Measurements from ENCODE around the gene AMELY. TPM values are rescaled to one million over a fixed set of nuclear protein-coding genes. Genes with fewer than 3 reads are reported as not detected.

AMELY gene
- total and polyA plus RNA-seq, 10 of the 15 experiments (the other 5 are each of a cell fraction or from before 2014, with no cell fraction given): not detected

DNA sequence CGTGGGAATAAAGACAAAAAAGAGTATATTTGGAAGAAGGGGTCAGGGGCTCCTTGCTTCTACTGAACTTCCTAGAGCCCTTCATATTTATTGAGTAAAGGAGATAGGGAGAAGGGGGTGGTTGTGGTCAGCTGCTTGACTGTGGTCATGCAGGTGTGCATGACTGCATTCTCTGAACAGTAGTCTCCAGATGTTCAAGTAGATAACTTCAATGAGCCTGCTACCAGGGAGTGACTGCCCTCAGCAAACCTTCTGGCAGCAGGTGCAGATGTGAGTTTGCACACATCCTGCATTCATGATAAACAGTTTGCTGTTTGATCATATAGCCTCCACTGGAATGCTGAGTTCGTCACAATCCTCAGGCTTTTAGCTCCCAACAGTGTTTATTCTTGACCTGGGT, 9.5 kb upstream of the AMELY start:
- no peaks in the 10 kb centered on the region for H3K4me1 ChIP-seq (ENCODE audit: control insufficient read depth, insufficient read depth, low read length)
- in situ Hi-C loops (cut with MboI) (no loop called here), intact Hi-C loops (cut with micrococcal nuclease; ENCODE audit: unreplicated experiment) (no loop called here)
- SMC1A ChIA-PET (ENCODE audit: uncharacterized antibody, unreplicated experiment): no interaction called here
- no peak overlapping the region for H2AFZ ChIP-seq (ENCODE audit: control insufficient read depth, low read depth, low read length)
- BruUV-seq (replicated peaks): no TSS peak
- RAD21 ChIA-PET (ENCODE audit: unreplicated experiment): no interaction called here
- no peak for ATAC-seq
- no peak overlapping the region for H3K4me2 ChIP-seq (ENCODE audit: control insufficient read depth, insufficient read depth)
- no peaks in the 10 kb centered on the region for H3K36me3 ChIP-seq (ENCODE audit: control insufficient read depth in 2 of 2, insufficient read depth in 2 of 2, low read length in 1 of 2)
- TF ChIP-seq TAF1 (IDR thresholded peaks at IDR 0.05; ENCODE audit: borderline replicate concordance, low read depth, low read length): no peak
- no peak for TF ChIP-seq CBX3 (IDR thresholded peaks at IDR 0.05; ENCODE audit: borderline replicate concordance, low read depth)
- whole genome bisulfite sequencing (ENCODE audit: insufficient coverage, insufficient replicate concordance, low lambda C conversion rate, missing lambda C conversion rate): no CpG with 5 or more reads among the region's 2 CpGs
- no peak for FAIRE-seq
- no peaks in the 10 kb centered on the region for H4K20me1 ChIP-seq (ENCODE audit: control insufficient read depth, insufficient read depth)
- no peaks in the 10 kb centered on the region for H3K79me2 ChIP-seq (ENCODE audit: control insufficient read depth, insufficient read depth, low read length)
- H3K27me3 ChIP-seq (replicated peaks in 1 of 2; ENCODE audit: control insufficient read depth in 2 of 2, insufficient read depth in 2 of 2, low read length in 1 of 2): no peaks in the 10 kb centered on the region
- no peak overlapping the region for H3K27ac ChIP-seq (ENCODE audit: control insufficient read depth, insufficient read depth)
- POLR2A ChIA-PET: no interaction called here
- no peak overlapping the region for H3K4me3 ChIP-seq
- no peak for DNase-seq (ENCODE audit: low read depth, low spot score)
- CTCF ChIA-PET: no interaction called here
- H3K9me3 ChIP-seq (replicated peaks; ENCODE audit: control insufficient read depth, insufficient read depth, low read length): no peaks in the 10 kb centered on the region
- no peak overlapping the region for H3K9ac ChIP-seq (ENCODE audit: control insufficient read depth, insufficient read depth, low read length)

DNA sequence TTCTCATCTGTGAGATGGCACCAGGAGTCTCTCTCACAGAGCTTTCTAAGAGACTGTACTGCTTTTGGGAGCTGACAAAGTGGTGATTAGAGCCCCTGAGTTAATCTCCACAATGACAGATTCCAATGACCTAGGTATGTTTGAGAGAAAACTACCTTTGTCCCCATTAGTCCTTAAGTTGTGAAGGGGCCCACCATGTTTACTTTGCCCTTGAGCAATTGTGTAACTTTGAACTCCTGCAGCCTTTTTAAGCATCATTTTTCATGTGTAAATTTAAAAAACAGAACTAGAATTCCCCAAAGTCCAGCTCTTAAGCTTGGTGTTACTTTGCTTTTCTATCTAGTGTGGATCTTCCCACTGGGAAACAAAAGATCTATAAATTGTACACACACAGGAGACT, 1.8 kb upstream of the AMELY start:
- no peak overlapping the region for H3K4me2 ChIP-seq (ENCODE audit: control insufficient read depth, insufficient read depth)
- no peak overlapping the region for H3K9ac ChIP-seq (ENCODE audit: control insufficient read depth, insufficient read depth, low read length)
- H3K9me3 ChIP-seq (replicated peaks; ENCODE audit: control insufficient read depth, insufficient read depth, low read length): no peaks in the 10 kb centered on the region
- CTCF ChIA-PET: no interaction called here
- DNase-seq (ENCODE audit: low read depth, low spot score) (no peak), ATAC-seq (no peak), FAIRE-seq (no peak)
- H3K27ac ChIP-seq (ENCODE audit: control insufficient read depth, insufficient read depth): no peak overlapping the region
- POLR2A ChIA-PET: no interaction called here
- H3K27me3 ChIP-seq (replicated peaks in 1 of 2; ENCODE audit: control insufficient read depth in 2 of 2, insufficient read depth in 2 of 2, low read length in 1 of 2): no peaks in the 10 kb centered on the region
- H3K4me3 ChIP-seq: no peak overlapping the region
- in situ Hi-C loops (cut with MboI): no loop called here
- H3K36me3 ChIP-seq (ENCODE audit: control insufficient read depth in 2 of 2, insufficient read depth in 2 of 2, low read length in 1 of 2): no peaks in the 10 kb centered on the region
- no TSS peak for BruUV-seq (replicated peaks)
- H3K4me1 ChIP-seq (ENCODE audit: control insufficient read depth, insufficient read depth, low read length): no peaks in the 10 kb centered on the region
- H3K79me2 ChIP-seq (ENCODE audit: control insufficient read depth, insufficient read depth, low read length): no peaks in the 10 kb centered on the region
- RAD21 ChIA-PET (ENCODE audit: unreplicated experiment): no interaction called here
- SMC1A ChIA-PET (ENCODE audit: uncharacterized antibody, unreplicated experiment): no interaction called here
- H2AFZ ChIP-seq (ENCODE audit: control insufficient read depth, low read depth, low read length): no peak overlapping the region
- intact Hi-C loops (cut with micrococcal nuclease; ENCODE audit: unreplicated experiment): no loop called here
- no peaks in the 10 kb centered on the region for H4K20me1 ChIP-seq (ENCODE audit: control insufficient read depth, insufficient read depth)
- TF ChIP-seq SREBF1 (IDR thresholded peaks at IDR 0.05; ENCODE audit: low read length): no peak
- no peak for TF ChIP-seq JUND (IDR thresholded peaks at IDR 0.05; ENCODE audit: low read depth, low read length)
- no peak for TF ChIP-seq BHLHE40 (IDR thresholded peaks at IDR 0.05; ENCODE audit: borderline replicate concordance in 1 of 2, low read depth in 2 of 2, low read length in 1 of 2)
- TF ChIP-seq RCOR1 (conservative IDR thresholded peaks at IDR 0.05; ENCODE audit: low read depth, low read length): no peak
- no peak for TF ChIP-seq SMARCA5 (IDR thresholded peaks at IDR 0.05)
- TF ChIP-seq ATF3 (IDR thresholded peaks at IDR 0.05; ENCODE audit: borderline replicate concordance, extremely low read depth, low read depth, low read length): no peak
- TF ChIP-seq NR2F1 (conservative IDR thresholded peaks at IDR 0.05): no peak
- no peak for TF ChIP-seq ZBTB11 (CRISPR knock-in tag; IDR thresholded peaks at IDR 0.05)
- TF ChIP-seq CBFB (IDR thresholded peaks at IDR 0.05; ENCODE audit: low read depth): no peak
